SK-N-MC (cell line): ENCODE measurements around the gene CHTOP.

Experiments used
- EZH2 ChIP-seq: fragments of 200-600 bp; sonication (generic); IDR thresholded peaks from one replicate; pipeline ENCODE4 v1.6.1; 2017; ENCODE audit warnings: antibody characterized with exemption
- POLR2AphosphoS5 ChIP-seq: IDR thresholded peaks from 2 replicates; pipeline ENCODE4 v1.6.1; 2012; ENCODE audit warnings: mild to moderate bottlenecking, low read depth, low read length, borderline replicate concordance

- TF ChIP-seq POLR2AphosphoS5 (no peak), EZH2 (no peak)
Observed at GRCh38 chr1:153626477-153626903, 7.4 kb upstream of the CHTOP start.
